ENCODE measurements around the gene DYNC2LI1.

Gene DYNC2LI1

DNA sequence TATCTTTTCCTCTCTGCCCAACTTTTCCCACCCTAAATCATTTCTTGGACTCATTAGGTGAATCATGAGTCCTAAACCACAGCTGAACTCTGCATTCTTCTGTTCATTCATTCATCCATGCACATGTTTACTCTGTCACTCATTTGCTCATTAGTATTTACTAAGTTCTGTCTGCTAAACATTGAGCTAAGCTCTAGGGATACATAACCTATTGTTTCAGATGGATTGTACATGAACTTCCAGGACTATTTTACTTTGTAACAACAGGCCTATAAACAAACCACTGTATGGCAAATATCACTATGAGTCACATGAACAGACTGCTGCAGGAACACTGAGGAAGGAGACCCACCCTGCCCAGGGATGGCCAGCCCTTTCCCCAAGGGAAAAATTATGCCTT is 14.6 kb upstream of the DYNC2LI1 start:
- ATAC-seq = peak; percentile 84
- TF ChIP-seq ESRRG (CRISPR knock-in tag; IDR thresholded peaks at IDR 0.05) (no peak), RARB (CRISPR knock-in tag; IDR thresholded peaks at IDR 0.05) (no peak), SNAI2 (CRISPR knock-in tag; IDR thresholded peaks at IDR 0.05) (no peak), ZNF8 (CRISPR knock-in tag; IDR thresholded peaks at IDR 0.05) (no peak), ZC3H10 (CRISPR knock-in tag; IDR thresholded peaks at IDR 0.05) (no peak), ISL1 (CRISPR knock-in tag; IDR thresholded peaks at IDR 0.05) (peak; percentile 78), ZFP30 (CRISPR knock-in tag; IDR thresholded peaks at IDR 0.05) (no peak), ZFP3 (CRISPR knock-in tag; IDR thresholded peaks at IDR 0.05) (no peak), ARNTL (CRISPR knock-in tag; IDR thresholded peaks at IDR 0.05; ENCODE audit: borderline replicate concordance, low read depth) (no peak)
- TF ChIP-seq, protein P1, sequence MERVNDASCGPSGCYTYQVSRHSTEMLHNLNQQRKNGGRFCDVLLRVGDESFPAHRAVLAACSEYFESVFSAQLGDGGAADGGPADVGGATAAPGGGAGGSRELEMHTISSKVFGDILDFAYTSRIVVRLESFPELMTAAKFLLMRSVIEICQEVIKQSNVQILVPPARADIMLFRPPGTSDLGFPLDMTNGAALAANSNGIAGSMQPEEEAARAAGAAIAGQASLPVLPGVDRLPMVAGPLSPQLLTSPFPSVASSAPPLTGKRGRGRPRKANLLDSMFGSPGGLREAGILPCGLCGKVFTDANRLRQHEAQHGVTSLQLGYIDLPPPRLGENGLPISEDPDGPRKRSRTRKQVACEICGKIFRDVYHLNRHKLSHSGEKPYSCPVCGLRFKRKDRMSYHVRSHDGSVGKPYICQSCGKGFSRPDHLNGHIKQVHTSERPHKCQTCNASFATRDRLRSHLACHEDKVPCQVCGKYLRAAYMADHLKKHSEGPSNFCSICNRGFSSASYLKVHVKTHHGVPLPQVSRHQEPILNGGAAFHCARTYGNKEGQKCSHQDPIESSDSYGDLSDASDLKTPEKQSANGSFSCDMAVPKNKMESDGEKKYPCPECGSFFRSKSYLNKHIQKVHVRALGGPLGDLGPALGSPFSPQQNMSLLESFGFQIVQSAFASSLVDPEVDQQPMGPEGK (CRISPR knock-in tag; IDR thresholded peaks at IDR 0.05; ENCODE audit: borderline replicate concordance) = 0 out of 2 replicates have a peak, but pooled peaks have one; percentile 17
- TF ChIP-seq, protein P2, sequence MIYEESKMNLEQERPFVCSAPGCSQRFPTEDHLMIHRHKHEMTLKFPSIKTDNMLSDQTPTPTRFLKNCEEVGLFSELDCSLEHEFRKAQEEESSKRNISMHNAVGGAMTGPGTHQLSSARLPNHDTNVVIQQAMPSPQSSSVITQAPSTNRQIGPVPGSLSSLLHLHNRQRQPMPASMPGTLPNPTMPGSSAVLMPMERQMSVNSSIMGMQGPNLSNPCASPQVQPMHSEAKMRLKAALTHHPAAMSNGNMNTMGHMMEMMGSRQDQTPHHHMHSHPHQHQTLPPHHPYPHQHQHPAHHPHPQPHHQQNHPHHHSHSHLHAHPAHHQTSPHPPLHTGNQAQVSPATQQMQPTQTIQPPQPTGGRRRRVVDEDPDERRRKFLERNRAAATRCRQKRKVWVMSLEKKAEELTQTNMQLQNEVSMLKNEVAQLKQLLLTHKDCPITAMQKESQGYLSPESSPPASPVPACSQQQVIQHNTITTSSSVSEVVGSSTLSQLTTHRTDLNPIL (CRISPR knock-in tag; IDR thresholded peaks at IDR 0.05; ENCODE audit: low read depth) = no peak

DNA sequence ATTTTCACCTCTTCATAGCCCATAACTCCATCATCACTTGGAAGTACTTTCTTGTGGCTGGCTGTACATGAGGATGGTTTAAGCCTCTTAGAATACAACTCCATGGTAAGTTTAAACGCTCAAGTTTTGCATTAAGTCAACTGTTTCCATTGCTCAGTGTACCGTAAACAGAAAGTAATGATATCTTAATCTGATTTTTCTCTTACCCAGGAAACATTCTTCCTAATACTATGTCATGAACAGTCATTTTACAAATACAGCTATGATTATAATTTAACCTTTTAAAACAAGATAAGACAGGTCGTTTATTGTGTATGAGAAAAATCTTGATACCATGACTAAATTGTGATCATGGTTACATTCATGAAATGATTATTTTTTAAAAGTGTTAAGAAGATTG is 11.6 kb upstream of the DYNC2LI1 start:
- TF ChIP-seq, protein P2 (CRISPR knock-in tag; IDR thresholded peaks at IDR 0.05; ENCODE audit: low read depth) = peak; percentile 75; the same call in 1 of the 2 replicates
- TF ChIP-seq ISL1 (CRISPR knock-in tag; IDR thresholded peaks at IDR 0.05) (peak; percentile 85), ARNTL (CRISPR knock-in tag; IDR thresholded peaks at IDR 0.05; ENCODE audit: borderline replicate concordance, low read depth) (no peak), ESRRG (CRISPR knock-in tag; IDR thresholded peaks at IDR 0.05) (no peak)
- ATAC-seq = no peak; the same call in 2 of the 3 replicates

DNA sequence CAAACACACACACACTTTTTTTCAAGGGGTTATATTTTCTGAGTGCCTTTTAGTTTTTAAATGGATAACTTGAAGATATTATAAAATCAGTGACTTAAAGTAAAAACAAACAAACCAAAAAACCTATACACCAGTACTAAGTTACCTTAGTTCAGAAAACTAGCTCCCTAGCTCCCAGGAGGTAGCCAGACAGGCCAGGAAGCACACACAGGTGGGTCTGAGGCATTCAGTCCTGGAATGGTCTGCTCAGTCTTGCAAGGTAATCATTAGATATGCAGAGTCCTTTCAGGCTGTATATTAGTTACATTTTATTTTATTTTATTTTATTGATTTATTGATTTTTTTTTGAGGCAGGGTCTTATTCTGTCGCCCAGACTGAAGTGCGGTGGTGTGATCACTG is 10.7 kb upstream of the DYNC2LI1 start:
- no peak for ATAC-seq
- TF ChIP-seq, protein P2 (CRISPR knock-in tag; IDR thresholded peaks at IDR 0.05; ENCODE audit: low read depth) = no peak
- TF ChIP-seq SNAI2 (CRISPR knock-in tag; IDR thresholded peaks at IDR 0.05) (no peak), ESRRG (CRISPR knock-in tag; IDR thresholded peaks at IDR 0.05) (no peak), RARB (CRISPR knock-in tag; IDR thresholded peaks at IDR 0.05) (no peak), ZNF565 (CRISPR knock-in tag; conservative IDR thresholded peaks at IDR 0.05; ENCODE audit: low read depth) (no peak), OSR1 (CRISPR knock-in tag; IDR thresholded peaks at IDR 0.05) (no peak), CSDC2 (CRISPR knock-in tag; IDR thresholded peaks at IDR 0.05) (no peak), ARNTL (CRISPR knock-in tag; IDR thresholded peaks at IDR 0.05; ENCODE audit: borderline replicate concordance, low read depth) (no peak), BACH2 (CRISPR knock-in tag; IDR thresholded peaks at IDR 0.05; ENCODE audit: borderline replicate concordance) (no peak), ZNF70 (CRISPR knock-in tag; IDR thresholded peaks at IDR 0.05) (no peak)
- TF ChIP-seq, protein P3, sequence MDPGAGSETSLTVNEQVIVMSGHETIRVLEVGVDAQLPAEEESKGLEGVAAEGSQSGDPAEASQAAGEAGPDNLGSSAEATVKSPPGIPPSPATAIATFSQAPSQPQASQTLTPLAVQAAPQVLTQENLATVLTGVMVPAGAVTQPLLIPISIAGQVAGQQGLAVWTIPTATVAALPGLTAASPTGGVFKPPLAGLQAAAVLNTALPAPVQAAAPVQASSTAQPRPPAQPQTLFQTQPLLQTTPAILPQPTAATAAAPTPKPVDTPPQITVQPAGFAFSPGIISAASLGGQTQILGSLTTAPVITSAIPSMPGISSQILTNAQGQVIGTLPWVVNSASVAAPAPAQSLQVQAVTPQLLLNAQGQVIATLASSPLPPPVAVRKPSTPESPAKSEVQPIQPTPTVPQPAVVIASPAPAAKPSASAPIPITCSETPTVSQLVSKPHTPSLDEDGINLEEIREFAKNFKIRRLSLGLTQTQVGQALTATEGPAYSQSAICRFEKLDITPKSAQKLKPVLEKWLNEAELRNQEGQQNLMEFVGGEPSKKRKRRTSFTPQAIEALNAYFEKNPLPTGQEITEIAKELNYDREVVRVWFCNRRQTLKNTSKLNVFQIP (CRISPR knock-in tag; IDR thresholded peaks at IDR 0.05; ENCODE audit: borderline replicate concordance, low read depth) = no peak
- TF ChIP-seq, protein P4, sequence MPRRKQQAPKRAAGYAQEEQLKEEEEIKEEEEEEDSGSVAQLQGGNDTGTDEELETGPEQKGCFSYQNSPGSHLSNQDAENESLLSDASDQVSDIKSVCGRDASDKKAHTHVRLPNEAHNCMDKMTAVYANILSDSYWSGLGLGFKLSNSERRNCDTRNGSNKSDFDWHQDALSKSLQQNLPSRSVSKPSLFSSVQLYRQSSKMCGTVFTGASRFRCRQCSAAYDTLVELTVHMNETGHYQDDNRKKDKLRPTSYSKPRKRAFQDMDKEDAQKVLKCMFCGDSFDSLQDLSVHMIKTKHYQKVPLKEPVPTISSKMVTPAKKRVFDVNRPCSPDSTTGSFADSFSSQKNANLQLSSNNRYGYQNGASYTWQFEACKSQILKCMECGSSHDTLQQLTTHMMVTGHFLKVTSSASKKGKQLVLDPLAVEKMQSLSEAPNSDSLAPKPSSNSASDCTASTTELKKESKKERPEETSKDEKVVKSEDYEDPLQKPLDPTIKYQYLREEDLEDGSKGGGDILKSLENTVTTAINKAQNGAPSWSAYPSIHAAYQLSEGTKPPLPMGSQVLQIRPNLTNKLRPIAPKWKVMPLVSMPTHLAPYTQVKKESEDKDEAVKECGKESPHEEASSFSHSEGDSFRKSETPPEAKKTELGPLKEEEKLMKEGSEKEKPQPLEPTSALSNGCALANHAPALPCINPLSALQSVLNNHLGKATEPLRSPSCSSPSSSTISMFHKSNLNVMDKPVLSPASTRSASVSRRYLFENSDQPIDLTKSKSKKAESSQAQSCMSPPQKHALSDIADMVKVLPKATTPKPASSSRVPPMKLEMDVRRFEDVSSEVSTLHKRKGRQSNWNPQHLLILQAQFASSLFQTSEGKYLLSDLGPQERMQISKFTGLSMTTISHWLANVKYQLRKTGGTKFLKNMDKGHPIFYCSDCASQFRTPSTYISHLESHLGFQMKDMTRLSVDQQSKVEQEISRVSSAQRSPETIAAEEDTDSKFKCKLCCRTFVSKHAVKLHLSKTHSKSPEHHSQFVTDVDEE (CRISPR knock-in tag; IDR thresholded peaks at IDR 0.05) = no peak
